Prostate gland (tissue), 2 donors: ENCODE data around the gene MRFAP1. TPM values are rescaled to one million over a fixed set of nuclear protein-coding genes. Genes with fewer than 3 reads are reported as not detected.
"Not testable (repeated sequence)": the region's sequence is repeated elsewhere in the genome, so short reads cannot be mapped to it uniquely, and the experiment has no call there.

Source experiments
- DNase-seq: peaks from one replicate; pipeline ENCODE4 v3.0.0-alpha.2; 2019; ENCODE audit warnings: low spot score
- H3K27ac ChIP-seq, 2 donors: fragments of 200-600 bp; sonication (generic); 2 replicates each; pipeline ENCODE4 v1.5.1; 2017 to 2019
- H3K27me3 ChIP-seq: fragments of 200-600 bp; sonication (generic); replicated peaks from 2 replicates; pipeline ENCODE4 v1.5.1; 2019; ENCODE audit not compliant: insufficient read depth
- H3K36me3 ChIP-seq, 2 donors: fragments of 200-600 bp; sonication (generic); 1 replicate in 1 of 2; 2 replicates in 1 of 2; pipeline versions ENCODE4 v1.5.1 to v1.8.1; 2017 to 2019
- H3K4me1 ChIP-seq: fragments of 200-600 bp; sonication (generic); replicated peaks from 2 replicates; pipeline ENCODE4 v1.5.1; 2019
- H3K4me3 ChIP-seq, 2 donors: fragments of 200-600 bp; sonication (generic); 2 replicates each; pipeline ENCODE4 v1.5.1; 2017 to 2019
- H3K9me3 ChIP-seq: fragments of 200-600 bp; sonication (generic); 2 replicates; pipeline ENCODE4 v1.5.1; 2017
- CTCF ChIP-seq, 4 experiments: fragments of 200-600 bp in 2 of 4; fragments of 450-650 bp in 2 of 4; sonication (generic) in 2 of 4; IDR thresholded peaks; 1 replicate in 3 of 4; 2 replicates in 1 of 4; pipeline ENCODE4 v1.5.1; 2016 to 2019; ENCODE audit warnings: antibody characterized with exemption in 4 of 4, mild to moderate bottlenecking in 2 of 4, moderate library complexity in 2 of 4
- POLR2A ChIP-seq: fragments of 450-650 bp; IDR thresholded peaks from one replicate; pipeline ENCODE4 v1.6.1; 2016; ENCODE audit warnings: antibody characterized with exemption, mild to moderate bottlenecking
- POLR2AphosphoS5 ChIP-seq: sonication (generic); formaldehyde crosslinking; IDR thresholded peaks from one replicate; pipeline ENCODE4 v1.6.1; 2017; ENCODE audit warnings: antibody characterized with exemption
- whole genome bisulfite sequencing: methylation state at CpG from one replicate; pipeline ENCODE4 v1.1.5; 2018; 5-methylcytosine and 5-hydroxymethylcytosine counted together
- intact Hi-C: fragments of 100-400 bp; cut with DNase I; formaldehyde crosslinking; loops from one replicate; pipeline ENCODE4 v1.14.2; 2022
- total RNA-seq, 2 donors: library from RNA; depleted of rRNA; stranded (reverse); fragments of >200 nt; gene quantifications; one replicate each; pipeline ENCODE4 v1.1.0, GENCODE V29; 2016

Gene MRFAP1
- total RNA-seq, 2 donors from 2014 or later, result 256 to 298 TPM

GRCh38 chr4:6622744-6623143, 17.7 kb upstream of the MRFAP1 start:
- no peak for DNase-seq
- Histone ChIP-seq H3K4me3 (no peak overlapping the region), H3K9me3 (no peaks in the 10 kb centered on the region), H3K27ac (no peak overlapping the region), H3K36me3 (peaks cover 0 to 3% of the 10 kb centered on the region in 2 donors), H3K27me3 (no peaks in the 10 kb centered on the region), H3K4me1 (no peaks in the 10 kb centered on the region)
- WGBS, result 93% methylated on average over 2 of the region's 2 CpGs
- TF ChIP-seq POLR2AphosphoS5 (no peak), CTCF (IDR thresholded peaks at IDR 0.05) (no peak), POLR2A (no peak)
- intact Hi-C loops, result no loop called here

- DNase-seq, result no peak
- WGBS, result 86% methylated on average over 9 of the region's 9 CpGs
- no peaks in the 10 kb centered on the region for H3K9me3 ChIP-seq
- no peak overlapping the region for H3K27ac ChIP-seq
- intact Hi-C loops, result no loop called here
- no peaks in the 10 kb centered on the region for H3K36me3 ChIP-seq
- no peak overlapping the region for H3K4me3 ChIP-seq
- TF ChIP-seq CTCF (IDR thresholded peaks at IDR 0.05), result no peak
- no peaks in the 10 kb centered on the region for H3K27me3 ChIP-seq
- no peaks in the 10 kb centered on the region for H3K4me1 ChIP-seq
These were observed 15.2 kb upstream of the MRFAP1 start for GRCh38 chr4:6625256-6625655.

GRCh38 chr4:6626066-6626465, 14.4 kb upstream of the MRFAP1 start:
- 85% methylated on average over 11 of the region's 11 CpGs for WGBS
- DNase-seq, result no peak
- TF ChIP-seq CTCF (IDR thresholded peaks at IDR 0.05) (no peak), POLR2A (no peak)
- Histone ChIP-seq H3K9me3 (no peaks in the 10 kb centered on the region), H3K27ac (no peak overlapping the region), H3K4me1 (no peaks in the 10 kb centered on the region), H3K27me3 (no peaks in the 10 kb centered on the region), H3K4me3 (no peak overlapping the region), H3K36me3 (no peaks in the 10 kb centered on the region)
- intact Hi-C loops, result no loop called here

GRCh38 chr4:6627832-6628231, 12.7 kb upstream of the MRFAP1 start:
- H3K4me3 ChIP-seq, result no peak overlapping the region
- intact Hi-C loops, result no loop called here
- H3K27ac ChIP-seq, result no peak overlapping the region
- no peak for DNase-seq
- no peaks in the 10 kb centered on the region for H3K9me3 ChIP-seq
- TF ChIP-seq CTCF (IDR thresholded peaks at IDR 0.05) (no peak), POLR2AphosphoS5 (no peak), POLR2A (no peak)
- H3K4me1 ChIP-seq, result no peaks in the 10 kb centered on the region
- H3K27me3 ChIP-seq, result no peaks in the 10 kb centered on the region
- WGBS, result 65% methylated on average over 3 of the region's 3 CpGs
- no peaks in the 10 kb centered on the region for H3K36me3 ChIP-seq

GRCh38 chr4:6628484-6628883, 12.0 kb upstream of the MRFAP1 start:
- H3K4me3 ChIP-seq, H3K36me3 ChIP-seq, H3K4me1 ChIP-seq, H3K9me3 ChIP-seq, H3K27me3 ChIP-seq, intact Hi-C loops, H3K27ac ChIP-seq, DNase-seq: not testable (repeated sequence)
- 95% methylated on average over 1 of the region's 1 CpG for WGBS
